K562 (cell line): ENCODE results near the gene AKAP13.

ENCODE experiments used
- EP300 ChIP-seq: IDR thresholded peaks from 2 replicates; pipeline ENCODE4 v1.6.1; 2012; ENCODE audit warnings: low read length, improper control_type of control experiment
- FOXA3 ChIP-seq, 2 experiments: fragments of 450-650 bp in 1 of 2; sonication (generic) in 1 of 2; formaldehyde crosslinking; IDR thresholded peaks in 1 of 2; conservative IDR thresholded peaks in 1 of 2; 2 replicates each; pipeline versions ENCODE4 v1.4.0 to v1.8.0; 2020 to 2022; ENCODE audit warnings: mild to moderate bottlenecking in 2 of 2, missing genetic modification reagents in 1 of 2
- POLR2AphosphoS5 ChIP-seq: IDR thresholded peaks from 2 replicates; pipeline ENCODE4 v1.6.1; 2011; ENCODE audit warnings: mild to moderate bottlenecking, low read depth, low read length, moderate library complexity; ENCODE audit not compliant: control insufficient read depth, insufficient read depth
- SREBF2 ChIP-seq: sonication (generic); formaldehyde crosslinking; IDR thresholded peaks from 2 replicates; pipeline ENCODE4 v1.4.0; 2020; ENCODE audit warnings: mild to moderate bottlenecking, missing genetic modification reagents
- TEAD4 ChIP-seq, 2 experiments: sonication (generic) in 1 of 2; formaldehyde crosslinking in 1 of 2; IDR thresholded peaks; 2 replicates each; pipeline versions ENCODE4 v1.6.1 to v1.8.0; 2012 to 2022; ENCODE audit warnings: borderline replicate concordance in 1 of 2, inconsistent platforms in 1 of 2, low read length in 1 of 2, mild to moderate bottlenecking in 1 of 2, missing genetic modification reagents in 1 of 2
- TRIM24 ChIP-seq, 2 experiments: fragments of 450-650 bp; IDR thresholded peaks; 2 replicates each; pipeline ENCODE4 v1.6.1; 2016
- TF ChIP-seq, protein P1 (sequence below): fragments of 250-450 bp; sonication (Bioruptor Pico); IDR thresholded peaks from 2 replicates; pipeline ENCODE4 v1.4.0; 2020; ENCODE audit warnings: mild to moderate bottlenecking, moderate library complexity
- TF ChIP-seq, protein P2 (sequence below), 3 experiments: IDR thresholded peaks in 2 of 3; conservative IDR thresholded peaks in 1 of 3; 2 replicates each; pipeline ENCODE4 v1.5.1; 2011 to 2012; ENCODE audit warnings: low read length in 3 of 3, mild to moderate bottlenecking in 3 of 3, control low read depth in 2 of 3, improper control_type of control experiment in 1 of 3, inconsistent platforms in 1 of 3, low read depth in 1 of 3, mixed read lengths in 1 of 3, moderate library complexity in 1 of 3; ENCODE audit not compliant: insufficient read depth in 2 of 3
- TF ChIP-seq, protein P3 (sequence below): IDR thresholded peaks from 2 replicates; pipeline ENCODE4 v1.6.1; 2016; ENCODE audit warnings: missing genetic modification characterization, missing compliant biosample characterization
- TF ChIP-seq, protein P4 (sequence below): sonication (generic); formaldehyde crosslinking; IDR thresholded peaks from 2 replicates; pipeline ENCODE4 v1.8.1; 2023; ENCODE audit warnings: mild to moderate bottlenecking, missing genetic modification reagents, moderate library complexity

DNA sequence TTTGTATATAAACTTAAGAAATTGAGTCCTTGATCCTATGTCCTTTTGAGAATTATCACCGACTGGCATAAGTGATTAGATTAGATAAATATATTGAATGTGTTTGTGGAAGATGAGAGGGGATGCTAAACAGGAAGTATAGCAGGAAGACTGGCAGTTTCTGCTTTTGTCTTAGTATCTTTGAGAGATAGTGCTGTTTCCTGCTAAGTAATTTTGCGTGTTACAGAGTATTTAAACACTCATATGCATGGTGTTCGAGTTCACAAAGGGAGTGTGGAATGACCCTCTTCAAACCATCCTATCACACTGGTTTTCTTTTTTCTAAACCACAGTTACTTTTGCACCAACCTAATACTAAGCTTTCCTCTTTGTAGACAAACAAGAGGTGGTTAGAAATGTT, 308.3 kb downstream of the AKAP13 start:
- TF ChIP-seq, protein P1, sequence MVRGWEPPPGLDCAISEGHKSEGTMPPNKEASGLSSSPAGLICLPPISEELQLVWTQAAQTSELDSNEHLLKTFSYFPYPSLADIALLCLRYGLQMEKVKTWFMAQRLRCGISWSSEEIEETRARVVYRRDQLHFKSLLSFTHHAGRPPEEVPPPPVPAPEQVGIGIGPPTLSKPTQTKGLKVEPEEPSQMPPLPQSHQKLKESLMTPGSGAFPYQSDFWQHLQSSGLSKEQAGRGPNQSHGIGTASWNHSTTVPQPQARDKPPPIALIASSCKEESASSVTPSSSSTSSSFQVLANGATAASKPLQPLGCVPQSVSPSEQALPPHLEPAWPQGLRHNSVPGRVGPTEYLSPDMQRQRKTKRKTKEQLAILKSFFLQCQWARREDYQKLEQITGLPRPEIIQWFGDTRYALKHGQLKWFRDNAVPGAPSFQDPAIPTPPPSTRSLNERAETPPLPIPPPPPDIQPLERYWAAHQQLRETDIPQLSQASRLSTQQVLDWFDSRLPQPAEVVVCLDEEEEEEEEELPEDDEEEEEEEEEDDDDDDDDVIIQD (CRISPR knock-in tag), result no peak
- TF ChIP-seq, protein P2, sequence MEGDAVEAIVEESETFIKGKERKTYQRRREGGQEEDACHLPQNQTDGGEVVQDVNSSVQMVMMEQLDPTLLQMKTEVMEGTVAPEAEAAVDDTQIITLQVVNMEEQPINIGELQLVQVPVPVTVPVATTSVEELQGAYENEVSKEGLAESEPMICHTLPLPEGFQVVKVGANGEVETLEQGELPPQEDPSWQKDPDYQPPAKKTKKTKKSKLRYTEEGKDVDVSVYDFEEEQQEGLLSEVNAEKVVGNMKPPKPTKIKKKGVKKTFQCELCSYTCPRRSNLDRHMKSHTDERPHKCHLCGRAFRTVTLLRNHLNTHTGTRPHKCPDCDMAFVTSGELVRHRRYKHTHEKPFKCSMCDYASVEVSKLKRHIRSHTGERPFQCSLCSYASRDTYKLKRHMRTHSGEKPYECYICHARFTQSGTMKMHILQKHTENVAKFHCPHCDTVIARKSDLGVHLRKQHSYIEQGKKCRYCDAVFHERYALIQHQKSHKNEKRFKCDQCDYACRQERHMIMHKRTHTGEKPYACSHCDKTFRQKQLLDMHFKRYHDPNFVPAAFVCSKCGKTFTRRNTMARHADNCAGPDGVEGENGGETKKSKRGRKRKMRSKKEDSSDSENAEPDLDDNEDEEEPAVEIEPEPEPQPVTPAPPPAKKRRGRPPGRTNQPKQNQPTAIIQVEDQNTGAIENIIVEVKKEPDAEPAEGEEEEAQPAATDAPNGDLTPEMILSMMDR (IDR thresholded peaks at IDR 0.05 in 2 of 3, conservative IDR thresholded peaks at IDR 0.05 in 1 of 3; ENCODE audit: insufficient read depth in 2 of 3, low read depth in 1 of 3, low read length in 3 of 3), result no peak
- TF ChIP-seq FOXA3 (CRISPR knock-in tag; conservative IDR thresholded peaks at IDR 0.05 in 1 of 2, IDR thresholded peaks at IDR 0.05 in 1 of 2) (no peak), TEAD4 (IDR thresholded peaks at IDR 0.05; ENCODE audit: low read length) (no peak), TEAD4 (CRISPR knock-in tag; IDR thresholded peaks at IDR 0.05; ENCODE audit: borderline replicate concordance) (no peak), POLR2AphosphoS5 (no peak), TRIM24 (IDR thresholded peaks at IDR 0.05) (no peak), EP300 (no peak), SREBF2 (CRISPR knock-in tag) (no peak)
- TF ChIP-seq, protein P3, sequence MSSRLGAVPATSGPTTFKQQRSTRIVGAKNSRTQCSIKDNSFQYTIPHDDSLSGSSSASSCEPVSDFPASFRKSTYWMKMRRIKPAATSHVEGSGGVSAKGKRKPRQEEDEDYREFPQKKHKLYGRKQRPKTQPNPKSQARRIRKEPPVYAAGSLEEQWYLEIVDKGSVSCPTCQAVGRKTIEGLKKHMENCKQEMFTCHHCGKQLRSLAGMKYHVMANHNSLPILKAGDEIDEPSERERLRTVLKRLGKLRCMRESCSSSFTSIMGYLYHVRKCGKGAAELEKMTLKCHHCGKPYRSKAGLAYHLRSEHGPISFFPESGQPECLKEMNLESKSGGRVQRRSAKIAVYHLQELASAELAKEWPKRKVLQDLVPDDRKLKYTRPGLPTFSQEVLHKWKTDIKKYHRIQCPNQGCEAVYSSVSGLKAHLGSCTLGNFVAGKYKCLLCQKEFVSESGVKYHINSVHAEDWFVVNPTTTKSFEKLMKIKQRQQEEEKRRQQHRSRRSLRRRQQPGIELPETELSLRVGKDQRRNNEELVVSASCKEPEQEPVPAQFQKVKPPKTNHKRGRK, result no peak
- TF ChIP-seq, protein P4, sequence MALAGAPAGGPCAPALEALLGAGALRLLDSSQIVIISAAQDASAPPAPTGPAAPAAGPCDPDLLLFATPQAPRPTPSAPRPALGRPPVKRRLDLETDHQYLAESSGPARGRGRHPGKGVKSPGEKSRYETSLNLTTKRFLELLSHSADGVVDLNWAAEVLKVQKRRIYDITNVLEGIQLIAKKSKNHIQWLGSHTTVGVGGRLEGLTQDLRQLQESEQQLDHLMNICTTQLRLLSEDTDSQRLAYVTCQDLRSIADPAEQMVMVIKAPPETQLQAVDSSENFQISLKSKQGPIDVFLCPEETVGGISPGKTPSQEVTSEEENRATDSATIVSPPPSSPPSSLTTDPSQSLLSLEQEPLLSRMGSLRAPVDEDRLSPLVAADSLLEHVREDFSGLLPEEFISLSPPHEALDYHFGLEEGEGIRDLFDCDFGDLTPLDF, result no peak
